Lung (tissue), 4 donors: ENCODE measurements around the gene PCDHB12. TPM values are rescaled to one million over a fixed set of nuclear protein-coding genes. Genes with fewer than 3 reads are reported as not detected.

Source experiments
- polyA plus RNA-seq, 2 donors: library from polyadenylated mRNA; stranded (reverse); fragments of 200-250 nt; gene quantifications; one replicate each; pipeline ENCODE4 v1.2.1, GENCODE V29; 2013
- total RNA-seq, 2 donors: library from RNA; depleted of rRNA in 1 of 2; stranded (reverse); fragments of >200 nt in 1 of 2; gene quantifications; one replicate each; pipeline ENCODE4 v1.2.1, GENCODE V29; 2014 to 2021
- donor health status: Bipolar disorder and iron deficiency.
- donor health status: healthy.
- donor health status: DM: yes; HTN: yes; CAD: no.

Gene PCDHB12
- total and polyA plus RNA-seq, 4 donors = 0.47 to 10.1 (median 1.8) TPM

Other genes starting within 250 kb of the PCDHB12 start
Only the 30 nearest of the 37 such genes appear.
- gene PCDHB1, start 157.3 kb upstream of the PCDHB12 start, total RNA-seq = under 1 TPM; 0.11 to 0.28 TPM
- under 1 TPM; 0.01 to 0.04 TPM for gene PCDHB1, start 157.3 kb upstream of the PCDHB12 start, polyA plus RNA-seq
- 1 to 10 TPM; 4.4 to 6.8 TPM for gene PCDHB2, start 114.1 kb upstream of the PCDHB12 start, total RNA-seq
- gene PCDHB2, start 114.1 kb upstream of the PCDHB12 start, polyA plus RNA-seq = 1 to 10 TPM in 1 of 2 donors, under 1 TPM in 1; 0.61 to 1.1 TPM
- 1 to 10 TPM; 3.0 to 7.8 TPM for gene PCDHB3, start 108.2 kb upstream of the PCDHB12 start, total RNA-seq
- under 1 TPM; 0.33 to 0.84 TPM for gene PCDHB3, start 108.2 kb upstream of the PCDHB12 start, polyA plus RNA-seq
- gene PCDHB4, start 86.9 kb upstream of the PCDHB12 start, total RNA-seq = 1 to 10 TPM; 3.3 to 3.4 TPM
- gene PCDHB4, start 86.9 kb upstream of the PCDHB12 start, polyA plus RNA-seq = 1 to 10 TPM in 1 of 2 donors, under 1 TPM in 1; 0.73 to 1.4 TPM
- 1 to 10 TPM; 4.8 to 8.1 TPM for gene PCDHB5, start 73.5 kb upstream of the PCDHB12 start, total RNA-seq
- 1 to 10 TPM in 1 of 2 donors, under 1 TPM in 1; 0.65 to 1.8 TPM for gene PCDHB5, start 73.5 kb upstream of the PCDHB12 start, polyA plus RNA-seq
- gene PCDHB6, start 58.7 kb upstream of the PCDHB12 start, total RNA-seq = 1 to 10 TPM; 1.1 to 1.7 TPM
- gene PCDHB6, start 58.7 kb upstream of the PCDHB12 start, polyA plus RNA-seq = under 1 TPM; 0.16 to 0.24 TPM
- gene PCDHB7, start 36.1 kb upstream of the PCDHB12 start, total RNA-seq = 1 to 10 TPM; 2.8 to 4.7 TPM
- gene PCDHB7, start 36.1 kb upstream of the PCDHB12 start, polyA plus RNA-seq = under 1 TPM; 0.31 to 0.87 TPM
- gene PCDHB8, start 30.9 kb upstream of the PCDHB12 start, total RNA-seq = 1 to 10 TPM; 2.1 to 3.5 TPM
- gene PCDHB8, start 30.9 kb upstream of the PCDHB12 start, polyA plus RNA-seq = under 1 TPM; 0.04 to 0.52 TPM
- 1 to 10 TPM; 3.6 to 9.2 TPM for gene PCDHB16, start 26.3 kb upstream of the PCDHB12 start, total RNA-seq
- 1 to 10 TPM in 1 of 2 donors, under 1 TPM in 1; 0.87 to 1.0 TPM for gene PCDHB16, start 26.3 kb upstream of the PCDHB12 start, polyA plus RNA-seq
- gene PCDHB9, start 21.6 kb upstream of the PCDHB12 start, total RNA-seq = 1 to 10 TPM; 1.8 to 3.1 TPM
- under 1 TPM; 0.37 to 0.38 TPM for gene PCDHB9, start 21.6 kb upstream of the PCDHB12 start, polyA plus RNA-seq
- gene PCDHB10, start 16.4 kb upstream of the PCDHB12 start, total RNA-seq = 1 to 10 TPM; 1.9 to 6.3 TPM
- under 1 TPM; 0.53 to 0.63 TPM for gene PCDHB10, start 16.4 kb upstream of the PCDHB12 start, polyA plus RNA-seq
- 1 to 10 TPM; 2.2 to 9.6 TPM for gene PCDHB11, start 9.1 kb upstream of the PCDHB12 start, total RNA-seq
- gene PCDHB11, start 9.1 kb upstream of the PCDHB12 start, polyA plus RNA-seq = under 1 TPM; 0.44 to 0.53 TPM
- 1 to 10 TPM; 3.3 to 7.7 TPM for gene PCDHB13, start 5.2 kb downstream of the PCDHB12 start, total RNA-seq
- under 1 TPM; 0.58 to 0.59 TPM for gene PCDHB13, start 5.2 kb downstream of the PCDHB12 start, polyA plus RNA-seq
- 10 to 100 TPM in 1 of 2 donors, 1 to 10 TPM in 1; 2.8 to 10.6 TPM for gene PCDHB14, start 14.6 kb downstream of the PCDHB12 start, total RNA-seq
- 1 to 10 TPM in 1 of 2 donors, under 1 TPM in 1; 0.67 to 1.2 TPM for gene PCDHB14, start 14.6 kb downstream of the PCDHB12 start, polyA plus RNA-seq
- gene PCDHB15, start 36.7 kb downstream of the PCDHB12 start, total RNA-seq = 1 to 10 TPM; 3.2 to 8.0 TPM
- 1 to 10 TPM; 1.4 to 1.8 TPM for gene PCDHB15, start 36.7 kb downstream of the PCDHB12 start, polyA plus RNA-seq
- under 1 TPM; 0.17 to 0.83 TPM for gene SLC25A2, start 95.3 kb downstream of the PCDHB12 start, total RNA-seq
- under 1 TPM; 0.05 to 0.22 TPM for gene SLC25A2, start 95.3 kb downstream of the PCDHB12 start, polyA plus RNA-seq
- gene TAF7, start 112.1 kb downstream of the PCDHB12 start, total RNA-seq = 10 to 100 TPM; 51.4 to 97.1 TPM
- 10 to 100 TPM; 29.9 to 76.2 TPM for gene TAF7, start 112.1 kb downstream of the PCDHB12 start, polyA plus RNA-seq
- under 1 TPM; 0.57 to 0.71 TPM for gene PCDHGA1, start 121.8 kb downstream of the PCDHB12 start, total RNA-seq
- gene PCDHGA1, start 121.8 kb downstream of the PCDHB12 start, polyA plus RNA-seq = under 1 TPM; 0.15 to 0.16 TPM
- 1 to 10 TPM; 5.5 to 7.7 TPM for gene PCDHGA2, start 130.0 kb downstream of the PCDHB12 start, total RNA-seq
- gene PCDHGA2, start 130.0 kb downstream of the PCDHB12 start, polyA plus RNA-seq = 1 to 10 TPM in 1 of 2 donors, under 1 TPM in 1; 0.39 to 1.1 TPM
- 1 to 10 TPM; 2.1 to 5.1 TPM for gene PCDHGA3, start 135.1 kb downstream of the PCDHB12 start, total RNA-seq
- under 1 TPM; 0.26 to 0.45 TPM for gene PCDHGA3, start 135.1 kb downstream of the PCDHB12 start, polyA plus RNA-seq
- gene PCDHGB1, start 141.4 kb downstream of the PCDHB12 start, total RNA-seq = 1 to 10 TPM; 2.4 to 8.4 TPM
- gene PCDHGB1, start 141.4 kb downstream of the PCDHB12 start, polyA plus RNA-seq = under 1 TPM; 0.17 to 0.20 TPM
- gene PCDHGA4, start 146.3 kb downstream of the PCDHB12 start, total RNA-seq = 1 to 10 TPM; 4.6 to 7.0 TPM
- gene PCDHGA4, start 146.3 kb downstream of the PCDHB12 start, polyA plus RNA-seq = under 1 TPM; 0.35 to 0.48 TPM
- gene PCDHGB2, start 151.3 kb downstream of the PCDHB12 start, total RNA-seq = 10 to 100 TPM in 1 of 2 donors, 1 to 10 TPM in 1; 4.6 to 10.1 TPM
- gene PCDHGB2, start 151.3 kb downstream of the PCDHB12 start, polyA plus RNA-seq = under 1 TPM; 0.28 to 0.48 TPM
- 1 to 10 TPM; 2.9 to 9.3 TPM for gene PCDHGA5, start 155.4 kb downstream of the PCDHB12 start, total RNA-seq
- under 1 TPM; 0.31 to 0.32 TPM for gene PCDHGA5, start 155.4 kb downstream of the PCDHB12 start, polyA plus RNA-seq
- gene PCDHGB3, start 161.5 kb downstream of the PCDHB12 start, total RNA-seq = 1 to 10 TPM; 3.2 to 7.9 TPM
- under 1 TPM; 0.18 to 0.24 TPM for gene PCDHGB3, start 161.5 kb downstream of the PCDHB12 start, polyA plus RNA-seq
- 1 to 10 TPM; 4.9 to 8.5 TPM for gene PCDHGA6, start 165.2 kb downstream of the PCDHB12 start, total RNA-seq
- gene PCDHGA6, start 165.2 kb downstream of the PCDHB12 start, polyA plus RNA-seq = under 1 TPM; 0.59 to 0.96 TPM
- 1 to 10 TPM; 2.9 to 6.3 TPM for gene PCDHGA7, start 174.0 kb downstream of the PCDHB12 start, total RNA-seq
- gene PCDHGA7, start 174.0 kb downstream of the PCDHB12 start, polyA plus RNA-seq = under 1 TPM; 0.23 to 0.30 TPM
- 10 to 100 TPM in 1 of 2 donors, 1 to 10 TPM in 1; 6.9 to 12.1 TPM for gene PCDHGB4, start 179.0 kb downstream of the PCDHB12 start, total RNA-seq
- 1 to 10 TPM in 1 of 2 donors, under 1 TPM in 1; 0.31 to 1.0 TPM for gene PCDHGB4, start 179.0 kb downstream of the PCDHB12 start, polyA plus RNA-seq
- gene PCDHGA8, start 183.9 kb downstream of the PCDHB12 start, total RNA-seq = 1 to 10 TPM; 1.9 to 7.3 TPM
- under 1 TPM; 0.06 to 0.18 TPM for gene PCDHGA8, start 183.9 kb downstream of the PCDHB12 start, polyA plus RNA-seq
- 10 to 100 TPM in 1 of 2 donors, 1 to 10 TPM in 1; 10.0 to 14.3 TPM for gene PCDHGB5, start 189.2 kb downstream of the PCDHB12 start, total RNA-seq
- gene PCDHGB5, start 189.2 kb downstream of the PCDHB12 start, polyA plus RNA-seq = 1 to 10 TPM; 1.2 to 2.5 TPM